Ishikawa (cell line): Measurements from ENCODE around the gene SEPTIN6.

ENCODE experiments used
- CEBPB ChIP-seq: IDR thresholded peaks from 2 replicates; pipeline ENCODE4 v1.6.1; 2012
- CREB1 ChIP-seq: IDR thresholded peaks from 2 replicates; pipeline ENCODE4 v1.6.1; 2012; ENCODE audit warnings: low read depth
- EGR1 ChIP-seq: IDR thresholded peaks from 2 replicates; pipeline ENCODE4 v1.6.1; 2012
- EP300 ChIP-seq: IDR thresholded peaks from 2 replicates; pipeline ENCODE4 v1.6.1; 2012; ENCODE audit warnings: borderline replicate concordance
- FOXM1 ChIP-seq: IDR thresholded peaks from 2 replicates; pipeline ENCODE4 v1.6.1; 2012; ENCODE audit warnings: low read depth, borderline replicate concordance
- NFIC ChIP-seq: IDR thresholded peaks from 2 replicates; pipeline ENCODE4 v1.6.1; 2012
- RAD21 ChIP-seq: IDR thresholded peaks from 2 replicates; pipeline ENCODE4 v1.6.1; 2012; ENCODE audit warnings: low read depth
- TAF1 ChIP-seq: IDR thresholded peaks from 2 replicates; pipeline ENCODE4 v1.6.1; 2012; ENCODE audit warnings: low read depth, mild to moderate bottlenecking
- TCF12 ChIP-seq: IDR thresholded peaks from 2 replicates; pipeline ENCODE4 v1.6.1; 2012; ENCODE audit warnings: low read depth
- TEAD4 ChIP-seq: IDR thresholded peaks from 2 replicates; pipeline ENCODE4 v1.6.1; 2012
- YY1 ChIP-seq: IDR thresholded peaks from 2 replicates; pipeline ENCODE4 v1.6.1; 2012; ENCODE audit warnings: low read depth
- ZBTB7A ChIP-seq: IDR thresholded peaks from 2 replicates; pipeline ENCODE4 v1.6.1; 2012; ENCODE audit warnings: low read depth
- TF ChIP-seq, protein P1 (sequence below): IDR thresholded peaks from 2 replicates; pipeline ENCODE4 v1.6.1; 2012
- TF ChIP-seq, protein P2 (sequence below): IDR thresholded peaks from 2 replicates; pipeline ENCODE4 v1.6.1; 2012; ENCODE audit warnings: low read depth, mild to moderate bottlenecking
- TF ChIP-seq, protein P3 (sequence below): IDR thresholded peaks from 2 replicates; pipeline ENCODE4 v1.6.1; 2012

The SEPTIN6 gene

DNA sequence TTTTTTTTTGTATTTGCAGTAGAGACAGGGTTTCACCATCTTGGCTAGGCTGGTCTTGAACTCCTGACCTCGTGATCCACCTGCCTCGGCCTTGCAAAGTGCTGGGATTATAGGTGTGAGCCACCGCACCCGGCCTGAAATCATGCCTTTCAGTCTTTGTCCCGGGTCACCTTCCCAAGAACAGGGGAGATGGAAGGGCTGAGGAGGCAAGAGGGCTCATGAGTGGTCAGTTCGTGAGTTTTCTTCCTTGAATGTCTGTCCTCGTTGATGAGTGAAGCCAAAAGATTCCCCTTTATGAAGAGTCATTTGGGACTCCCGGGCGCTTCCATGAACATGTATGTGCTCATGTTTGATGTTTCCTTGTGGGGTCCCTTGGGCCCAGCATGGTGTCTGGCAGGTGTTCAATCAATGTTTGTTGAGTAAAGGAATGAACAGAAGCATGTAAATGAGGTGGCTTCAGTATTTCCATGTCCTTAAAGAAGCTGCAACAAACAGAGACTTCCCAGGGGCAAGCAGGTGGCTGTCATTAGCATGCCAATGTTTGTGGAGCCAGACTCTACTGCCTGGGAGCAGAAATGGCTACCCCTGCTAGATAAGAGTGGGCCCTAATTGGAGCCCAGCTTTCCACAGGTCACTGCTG lies 3.4 kb upstream of the SEPTIN6 start:
- no peak for TF ChIP-seq EP300
- TF ChIP-seq YY1: no peak
- TF ChIP-seq, protein P1, sequence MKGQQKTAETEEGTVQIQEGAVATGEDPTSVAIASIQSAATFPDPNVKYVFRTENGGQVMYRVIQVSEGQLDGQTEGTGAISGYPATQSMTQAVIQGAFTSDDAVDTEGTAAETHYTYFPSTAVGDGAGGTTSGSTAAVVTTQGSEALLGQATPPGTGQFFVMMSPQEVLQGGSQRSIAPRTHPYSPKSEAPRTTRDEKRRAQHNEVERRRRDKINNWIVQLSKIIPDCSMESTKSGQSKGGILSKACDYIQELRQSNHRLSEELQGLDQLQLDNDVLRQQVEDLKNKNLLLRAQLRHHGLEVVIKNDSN: no peak
- TF ChIP-seq TCF12: no peak
- TF ChIP-seq CEBPB: no peak
- TF ChIP-seq EGR1: no peak
- TF ChIP-seq, protein P2, sequence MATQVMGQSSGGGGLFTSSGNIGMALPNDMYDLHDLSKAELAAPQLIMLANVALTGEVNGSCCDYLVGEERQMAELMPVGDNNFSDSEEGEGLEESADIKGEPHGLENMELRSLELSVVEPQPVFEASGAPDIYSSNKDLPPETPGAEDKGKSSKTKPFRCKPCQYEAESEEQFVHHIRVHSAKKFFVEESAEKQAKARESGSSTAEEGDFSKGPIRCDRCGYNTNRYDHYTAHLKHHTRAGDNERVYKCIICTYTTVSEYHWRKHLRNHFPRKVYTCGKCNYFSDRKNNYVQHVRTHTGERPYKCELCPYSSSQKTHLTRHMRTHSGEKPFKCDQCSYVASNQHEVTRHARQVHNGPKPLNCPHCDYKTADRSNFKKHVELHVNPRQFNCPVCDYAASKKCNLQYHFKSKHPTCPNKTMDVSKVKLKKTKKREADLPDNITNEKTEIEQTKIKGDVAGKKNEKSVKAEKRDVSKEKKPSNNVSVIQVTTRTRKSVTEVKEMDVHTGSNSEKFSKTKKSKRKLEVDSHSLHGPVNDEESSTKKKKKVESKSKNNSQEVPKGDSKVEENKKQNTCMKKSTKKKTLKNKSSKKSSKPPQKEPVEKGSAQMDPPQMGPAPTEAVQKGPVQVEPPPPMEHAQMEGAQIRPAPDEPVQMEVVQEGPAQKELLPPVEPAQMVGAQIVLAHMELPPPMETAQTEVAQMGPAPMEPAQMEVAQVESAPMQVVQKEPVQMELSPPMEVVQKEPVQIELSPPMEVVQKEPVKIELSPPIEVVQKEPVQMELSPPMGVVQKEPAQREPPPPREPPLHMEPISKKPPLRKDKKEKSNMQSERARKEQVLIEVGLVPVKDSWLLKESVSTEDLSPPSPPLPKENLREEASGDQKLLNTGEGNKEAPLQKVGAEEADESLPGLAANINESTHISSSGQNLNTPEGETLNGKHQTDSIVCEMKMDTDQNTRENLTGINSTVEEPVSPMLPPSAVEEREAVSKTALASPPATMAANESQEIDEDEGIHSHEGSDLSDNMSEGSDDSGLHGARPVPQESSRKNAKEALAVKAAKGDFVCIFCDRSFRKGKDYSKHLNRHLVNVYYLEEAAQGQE: no peak
- TF ChIP-seq TEAD4: no peak
- TF ChIP-seq TAF1: no peak
- TF ChIP-seq CREB1: no peak
- no peak for TF ChIP-seq ZBTB7A
- no peak for TF ChIP-seq RAD21
- TF ChIP-seq, protein P3, sequence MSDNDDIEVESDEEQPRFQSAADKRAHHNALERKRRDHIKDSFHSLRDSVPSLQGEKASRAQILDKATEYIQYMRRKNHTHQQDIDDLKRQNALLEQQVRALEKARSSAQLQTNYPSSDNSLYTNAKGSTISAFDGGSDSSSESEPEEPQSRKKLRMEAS: no peak

DNA sequence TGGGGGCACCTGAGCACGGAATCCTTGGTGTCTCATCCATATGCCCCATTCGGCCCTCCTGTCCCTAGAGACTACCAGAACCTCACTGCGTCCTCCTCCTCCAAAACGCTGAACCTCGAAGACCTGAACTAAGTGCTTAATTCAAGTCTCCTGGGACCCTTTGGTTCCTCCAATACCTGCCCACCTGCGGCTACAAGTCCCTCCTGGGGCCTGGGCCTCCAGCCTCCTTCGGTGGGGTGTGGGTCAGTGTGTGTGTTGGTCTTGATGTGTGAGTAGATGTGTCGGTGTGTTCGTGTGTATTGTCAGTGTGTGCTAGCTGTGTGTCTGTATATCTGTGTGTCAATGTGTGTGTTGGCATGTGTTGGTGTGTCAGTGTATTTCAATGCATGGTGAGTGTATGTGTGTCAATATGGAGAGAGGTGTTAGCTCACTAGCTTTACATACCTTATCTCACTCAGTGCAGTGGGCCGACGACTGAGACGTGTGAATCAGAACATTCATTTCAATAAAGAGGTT lies 2.6 kb upstream of the SEPTIN6 start:
- no peak for TF ChIP-seq EGR1
- TF ChIP-seq CREB1: no peak
- TF ChIP-seq, protein P1: no peak
- TF ChIP-seq, protein P3: no peak
- TF ChIP-seq FOXM1: no peak
- no peak for TF ChIP-seq TCF12
- TF ChIP-seq NFIC: no peak
- TF ChIP-seq, protein P2: no peak
- TF ChIP-seq CEBPB: no peak
- TF ChIP-seq EP300: no peak
- TF ChIP-seq YY1: no peak

DNA sequence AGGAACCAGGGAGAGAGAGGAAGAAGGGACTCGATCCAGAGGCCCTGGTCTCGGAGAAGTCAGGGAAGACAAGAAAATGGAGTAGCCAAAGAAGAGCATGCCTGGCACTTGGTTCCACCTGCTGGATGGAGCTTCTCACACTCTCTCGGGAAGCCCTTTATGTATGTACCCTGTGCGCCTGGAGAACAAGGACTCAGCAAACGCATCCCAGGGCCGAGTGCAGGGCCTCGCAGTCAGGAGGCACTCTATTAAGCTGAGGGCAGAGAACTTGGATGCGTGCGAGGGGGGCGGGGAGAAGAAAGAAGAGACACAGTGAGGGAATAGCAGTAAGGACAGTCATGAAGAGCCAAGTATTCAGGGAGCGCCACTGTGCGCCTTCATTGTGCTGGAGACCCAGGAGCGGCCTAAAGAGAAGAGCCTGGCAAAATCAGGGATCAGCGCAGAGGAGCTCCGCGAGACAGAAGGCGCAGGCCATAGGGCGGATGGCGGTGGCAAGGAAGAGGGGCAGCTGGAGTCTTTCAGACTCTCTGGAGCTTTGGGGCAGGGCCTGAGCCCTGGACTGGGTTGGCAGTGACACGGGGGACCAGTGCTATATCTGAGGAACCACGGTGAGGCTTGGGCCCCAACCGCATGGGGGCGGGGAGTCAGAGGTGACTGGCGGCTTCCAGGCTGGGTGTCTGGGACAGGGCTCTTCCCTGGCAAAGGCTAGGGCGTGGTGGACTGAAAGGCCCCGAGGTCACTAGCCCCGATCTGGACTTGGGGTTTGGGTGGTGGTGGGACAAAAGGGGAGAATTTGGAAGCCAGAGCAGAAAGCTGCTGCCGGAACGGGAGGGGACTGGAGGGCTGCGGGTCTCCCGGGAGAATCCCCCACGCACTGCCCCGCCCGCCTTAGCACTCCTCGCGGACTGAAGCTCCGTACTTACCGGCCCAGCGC lies 1.9 kb upstream of the SEPTIN6 start:
- TF ChIP-seq, protein P1: no peak
- no peak for TF ChIP-seq CREB1
- no peak for TF ChIP-seq RAD21
- TF ChIP-seq TEAD4: no peak
- no peak for TF ChIP-seq NFIC
- no peak for TF ChIP-seq CEBPB
- no peak for TF ChIP-seq EP300
- TF ChIP-seq, protein P2: no peak
- no peak for TF ChIP-seq YY1
- TF ChIP-seq, protein P3: no peak
- TF ChIP-seq EGR1: no peak
- no peak for TF ChIP-seq TCF12
- no peak for TF ChIP-seq FOXM1
- TF ChIP-seq TAF1: no peak
- no peak for TF ChIP-seq ZBTB7A
